Measurements from ENCODE around the gene CCDC87. TPM values are rescaled to one million over a fixed set of nuclear protein-coding genes. Genes with fewer than 3 reads are reported as not detected.
A peak's percentile ranks its signal among the peaks of the same experiment; 100 is the strongest.

The CCDC87 gene
- total RNA-seq, 3 donors from 2014 or later = 0.32 to 0.63 (median 0.58) TPM

DNA sequence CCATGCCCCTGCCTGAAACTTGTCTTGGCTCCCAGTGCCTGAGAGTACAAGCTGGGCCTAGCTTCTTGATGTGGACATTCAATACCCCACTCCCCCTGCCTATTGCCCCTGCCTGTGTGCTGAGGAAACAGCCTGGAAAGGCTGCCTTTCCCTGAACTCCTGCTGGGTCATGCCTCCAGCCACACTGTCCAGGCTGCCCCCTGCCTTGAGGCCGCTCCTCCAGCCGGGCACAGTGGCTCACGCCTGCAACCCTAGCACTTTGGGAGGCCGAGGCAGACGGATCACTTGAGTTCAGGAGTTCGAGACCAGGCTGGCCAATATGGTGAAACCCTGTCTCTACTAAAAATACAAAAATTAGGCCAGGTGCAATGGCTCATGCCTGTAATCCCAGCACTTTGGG is 10.2 kb upstream of the CCDC87 start:
- no peaks in the 10 kb centered on the region for H3K36me3 ChIP-seq (ENCODE audit: low read depth)
- ATAC-seq (no peak), DNase-seq (no peak)
- peaks cover 8% of the 10 kb centered on the region for H3K4me1 ChIP-seq (ENCODE audit: low read depth)
- H3K4me3 ChIP-seq = no peak overlapping the region
- intact Hi-C loops (cut with DNase I, micrococcal nuclease) = no loop called here
- TF ChIP-seq, protein P1, sequence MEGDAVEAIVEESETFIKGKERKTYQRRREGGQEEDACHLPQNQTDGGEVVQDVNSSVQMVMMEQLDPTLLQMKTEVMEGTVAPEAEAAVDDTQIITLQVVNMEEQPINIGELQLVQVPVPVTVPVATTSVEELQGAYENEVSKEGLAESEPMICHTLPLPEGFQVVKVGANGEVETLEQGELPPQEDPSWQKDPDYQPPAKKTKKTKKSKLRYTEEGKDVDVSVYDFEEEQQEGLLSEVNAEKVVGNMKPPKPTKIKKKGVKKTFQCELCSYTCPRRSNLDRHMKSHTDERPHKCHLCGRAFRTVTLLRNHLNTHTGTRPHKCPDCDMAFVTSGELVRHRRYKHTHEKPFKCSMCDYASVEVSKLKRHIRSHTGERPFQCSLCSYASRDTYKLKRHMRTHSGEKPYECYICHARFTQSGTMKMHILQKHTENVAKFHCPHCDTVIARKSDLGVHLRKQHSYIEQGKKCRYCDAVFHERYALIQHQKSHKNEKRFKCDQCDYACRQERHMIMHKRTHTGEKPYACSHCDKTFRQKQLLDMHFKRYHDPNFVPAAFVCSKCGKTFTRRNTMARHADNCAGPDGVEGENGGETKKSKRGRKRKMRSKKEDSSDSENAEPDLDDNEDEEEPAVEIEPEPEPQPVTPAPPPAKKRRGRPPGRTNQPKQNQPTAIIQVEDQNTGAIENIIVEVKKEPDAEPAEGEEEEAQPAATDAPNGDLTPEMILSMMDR (IDR thresholded peaks at IDR 0.05) = no peak
- H3K9me3 ChIP-seq = no peaks in the 10 kb centered on the region

DNA sequence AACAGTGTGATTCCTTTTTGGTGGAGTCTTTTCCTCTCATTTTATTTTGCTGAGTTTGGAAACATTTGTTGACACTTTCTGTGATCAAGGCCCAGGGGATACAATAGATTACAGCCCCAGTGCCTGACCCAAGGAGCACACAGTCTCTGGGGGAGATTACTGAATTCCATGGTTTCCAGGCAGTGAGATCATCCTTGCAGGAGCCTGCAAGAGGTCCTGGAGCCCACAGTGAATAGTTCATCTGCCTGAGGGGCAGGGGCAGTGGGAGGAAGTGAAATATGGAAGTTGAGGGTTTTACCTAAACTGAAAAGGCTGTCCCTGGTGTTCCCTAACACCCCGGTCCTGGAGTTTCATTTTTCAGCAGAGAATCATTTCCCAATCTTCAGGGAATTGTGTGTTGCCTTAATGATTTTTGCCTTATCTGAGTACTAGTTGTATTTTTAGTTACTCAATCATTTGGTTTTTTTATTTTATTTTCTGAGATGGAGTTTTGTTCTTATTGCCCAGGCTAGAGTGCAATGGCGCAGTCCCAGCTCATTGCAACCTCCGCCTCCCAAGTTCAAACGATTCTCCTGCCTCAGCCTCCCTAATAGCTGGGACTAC is 7.9 kb upstream of the CCDC87 start:
- no peak overlapping the region for H3K4me3 ChIP-seq
- TF ChIP-seq, protein P1 (IDR thresholded peaks at IDR 0.05) = no peak
- intact Hi-C loops (cut with DNase I, micrococcal nuclease) = no loop called here
- no peak for DNase-seq
- H3K36me3 ChIP-seq (ENCODE audit: low read depth) = no peaks in the 10 kb centered on the region
- H3K9me3 ChIP-seq = no peaks in the 10 kb centered on the region
- no peak for ATAC-seq
- H3K4me1 ChIP-seq (ENCODE audit: low read depth) = peaks cover 6% of the 10 kb centered on the region

DNA sequence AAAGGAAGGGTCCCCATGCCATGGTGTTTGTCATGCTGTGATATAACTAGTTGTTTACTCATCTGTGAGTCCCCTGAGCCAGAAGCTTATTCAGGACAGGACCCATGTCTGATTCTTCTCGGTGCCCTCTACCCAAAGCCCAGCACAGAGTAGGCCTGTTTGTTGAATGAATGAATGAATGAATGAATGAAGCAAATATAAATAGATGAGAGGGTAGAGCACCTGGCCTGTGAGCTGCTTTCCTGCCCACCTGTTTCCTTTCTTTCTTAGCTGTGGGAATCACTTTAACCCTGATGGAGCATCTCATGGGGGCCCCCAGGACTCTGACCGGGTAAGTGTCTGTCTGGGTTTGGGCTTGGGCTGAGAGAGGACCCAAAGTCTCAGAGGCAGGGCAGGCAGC is 7.4 kb upstream of the CCDC87 start:
- Histone ChIP-seq H3K9me3 (no peaks in the 10 kb centered on the region), H3K36me3 (ENCODE audit: low read depth) (no peaks in the 10 kb centered on the region), H3K4me3 (no peak overlapping the region), H3K4me1 (ENCODE audit: low read depth) (peaks cover 8% of the 10 kb centered on the region)
- TF ChIP-seq, protein P1 (IDR thresholded peaks at IDR 0.05) = no peak
- ATAC-seq (no peak), DNase-seq (no peak)
- intact Hi-C loops (cut with DNase I, micrococcal nuclease) = no loop called here

DNA sequence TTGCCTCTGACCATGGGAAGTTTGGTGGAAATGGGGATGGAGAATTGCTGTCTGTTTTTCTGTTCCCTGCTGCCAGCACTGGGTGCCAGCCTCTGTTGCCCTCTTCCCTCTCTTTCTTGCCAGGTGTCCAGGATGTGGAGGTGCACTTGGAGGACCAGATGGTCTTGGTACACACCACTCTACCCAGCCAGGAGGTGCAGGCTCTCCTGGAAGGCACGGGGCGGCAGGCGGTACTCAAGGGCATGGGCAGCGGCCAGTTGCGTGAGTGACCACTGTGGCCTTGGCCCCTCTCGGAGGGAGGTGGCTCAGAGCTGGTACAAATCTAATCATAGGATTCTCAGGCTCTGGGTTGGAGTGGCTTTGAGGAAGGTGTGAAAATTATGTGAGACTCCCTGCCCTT is 6.1 kb upstream of the CCDC87 start:
- Histone ChIP-seq H3K9me3 (no peaks in the 10 kb centered on the region), H3K36me3 (ENCODE audit: low read depth) (no peaks in the 10 kb centered on the region), H3K4me1 (ENCODE audit: low read depth) (peaks cover 18% of the 10 kb centered on the region), H3K4me3 (no peak overlapping the region)
- ATAC-seq (no peak), DNase-seq (no peak)
- intact Hi-C loops (cut with DNase I, micrococcal nuclease) = no loop called here
- TF ChIP-seq, protein P1 (IDR thresholded peaks at IDR 0.05) = no peak

DNA sequence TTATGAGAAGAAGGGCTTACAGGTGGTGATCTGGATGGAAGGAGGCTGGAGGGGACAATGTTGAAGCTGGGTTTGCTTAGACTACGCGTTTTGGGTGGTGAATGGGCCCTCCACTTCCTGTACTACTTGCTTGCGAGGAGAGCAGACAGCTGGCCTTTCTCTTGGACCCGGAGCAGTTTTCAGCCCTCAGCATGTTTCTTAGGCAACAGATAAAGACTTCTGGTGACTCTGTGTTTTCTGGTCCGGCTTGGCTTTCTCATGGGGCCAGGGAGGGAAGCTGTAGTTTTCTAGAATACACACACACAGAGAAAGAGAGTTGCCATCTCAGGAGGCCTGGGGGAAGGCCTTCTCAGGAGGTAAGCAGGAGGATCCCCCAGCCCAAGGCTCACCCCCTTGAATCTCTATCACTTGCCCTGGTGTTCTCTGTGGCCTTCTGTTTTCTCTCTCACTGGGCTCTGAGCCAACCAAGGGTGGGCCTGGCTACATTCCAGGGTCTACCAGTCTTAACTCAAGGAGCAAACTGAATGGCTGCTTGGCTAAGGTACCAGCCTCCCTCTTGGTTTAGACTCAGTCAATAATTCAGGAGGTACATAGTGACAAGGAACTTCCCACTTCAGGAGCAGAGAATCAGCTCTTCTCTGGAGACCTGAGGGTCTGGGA is 2.5 kb upstream of the CCDC87 start:
- DNase-seq = peak in 1 of 3 donors; percentile 25
- intact Hi-C loops (cut with DNase I, micrococcal nuclease) = no loop called here
- no peak for ATAC-seq
- TF ChIP-seq, protein P1 (IDR thresholded peaks at IDR 0.05) = no peak
- Histone ChIP-seq H3K4me1 (ENCODE audit: low read depth) (peaks cover 24% of the 10 kb centered on the region), H3K9me3 (no peaks in the 10 kb centered on the region), H3K36me3 (ENCODE audit: low read depth) (no peaks in the 10 kb centered on the region), H3K4me3 (no peak overlapping the region)
